ENCODE data around the gene GPR107. TPM values are rescaled to one million over a fixed set of nuclear protein-coding genes. Genes with fewer than 3 reads are reported as not detected.

Gene GPR107
- total and polyA plus RNA-seq, 8 donors = 5.1 to 19.8 (median 15.1) TPM

DNA sequence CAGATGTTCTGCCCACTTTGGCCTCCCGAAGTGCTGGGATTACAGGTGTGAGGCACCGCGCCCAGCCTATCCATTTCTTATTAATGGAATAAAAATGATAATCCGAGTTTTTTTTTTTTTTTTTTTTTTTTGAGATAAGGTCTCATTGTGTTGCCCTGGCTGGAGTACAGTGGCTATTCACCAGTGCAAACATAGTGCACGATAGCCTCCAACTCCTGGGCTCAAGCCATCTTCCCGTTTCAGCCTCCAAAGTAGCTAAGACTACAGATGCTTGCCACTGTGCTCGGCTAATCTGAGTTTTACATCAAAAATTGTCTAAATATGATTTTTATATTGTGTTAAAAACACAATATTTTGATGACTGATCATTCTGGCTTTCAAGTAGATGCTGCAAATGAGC, 6.6 kb downstream of the GPR107 start:
- H3K4me1 ChIP-seq = no peaks in the 10 kb centered on the region
- intact Hi-C loops (cut with DNase I) = loop anchor here in 1 of 3 donors (10.0 kb wide), 1 partner anchor 175 kb away; no protein-coding TSS in a partner anchor
- no peak for TF ChIP-seq CTCF (IDR thresholded peaks at IDR 0.05)
- H3K9me3 ChIP-seq = no peaks in the 10 kb centered on the region
- WGBS, 2 donors = 48 to 57% methylated on average over 7 of the region's 7 CpGs
- DNase-seq (no peak), FAIRE-seq (no peak), ATAC-seq (no peak)
- no peaks in the 10 kb centered on the region for H3K27me3 ChIP-seq
- H3K4me3 ChIP-seq = no peak overlapping the region
- H3K36me3 ChIP-seq = no peaks in the 10 kb centered on the region
- no peak overlapping the region for H3K27ac ChIP-seq

DNA sequence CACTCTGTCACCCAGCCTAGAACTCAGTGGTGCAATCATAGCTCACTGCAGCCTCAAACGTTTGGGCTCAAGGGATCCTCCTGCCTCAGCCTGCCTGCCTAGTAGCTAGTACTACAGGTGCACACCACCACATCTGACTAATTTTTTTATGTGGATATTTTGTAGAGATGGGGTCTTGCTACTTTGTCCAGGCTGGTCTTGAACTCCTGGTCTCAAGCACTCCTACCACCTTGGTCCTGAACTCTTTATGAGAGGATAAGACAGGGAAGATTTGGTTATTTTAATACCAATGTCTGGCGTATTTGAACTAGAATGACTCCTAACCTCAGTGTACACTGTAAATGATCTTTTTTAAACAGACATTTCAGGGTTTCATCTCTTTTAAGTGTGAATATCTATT, 9.0 kb downstream of the GPR107 start:
- no peaks in the 10 kb centered on the region for H3K4me1 ChIP-seq
- TF ChIP-seq CTCF (IDR thresholded peaks at IDR 0.05) = no peak
- intact Hi-C loops (cut with DNase I) = loop anchor here in 1 of 3 donors (10.0 kb wide), 1 partner anchor 178 kb away; no protein-coding TSS in a partner anchor
- no peak overlapping the region for H3K4me3 ChIP-seq
- no peaks in the 10 kb centered on the region for H3K36me3 ChIP-seq
- no peak for ATAC-seq
- no peaks in the 10 kb centered on the region for H3K27me3 ChIP-seq
- H3K9me3 ChIP-seq = no peaks in the 10 kb centered on the region
- no peak for FAIRE-seq
- DNase-seq = no peak
- WGBS, 2 donors = 63 to 78% methylated on average over 2 of the region's 2 CpGs
- H3K27ac ChIP-seq = no peak overlapping the region

DNA sequence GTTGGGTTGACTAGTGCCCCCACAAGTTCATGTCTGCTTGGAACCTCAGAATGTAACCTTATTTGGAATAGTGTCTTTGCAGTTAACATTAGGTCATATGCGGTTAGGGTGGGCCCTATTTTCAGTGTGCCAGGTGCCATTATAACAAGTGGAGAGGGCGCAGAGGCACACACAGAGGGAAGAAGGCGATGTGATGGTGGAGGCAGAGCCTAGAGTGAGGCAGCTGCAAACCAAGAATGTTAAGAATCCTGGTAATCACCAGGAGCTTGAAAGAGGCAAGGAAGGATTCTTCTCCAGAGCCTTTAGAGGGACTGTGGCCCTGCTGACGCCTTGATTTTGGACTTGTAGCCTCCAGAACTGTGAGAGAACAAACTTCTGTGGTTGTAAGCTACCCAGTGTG, 10.9 kb downstream of the GPR107 start:
- no peaks in the 10 kb centered on the region for H3K9me3 ChIP-seq
- no peak overlapping the region for H3K4me3 ChIP-seq
- FAIRE-seq = no peak
- no peaks in the 10 kb centered on the region for H3K36me3 ChIP-seq
- 97 to 100% methylated on average over 4 of the region's 4 CpGs for WGBS, 2 donors
- no peak for DNase-seq
- H3K4me1 ChIP-seq = no peaks in the 10 kb centered on the region
- H3K27ac ChIP-seq = no peak overlapping the region
- intact Hi-C loops (cut with DNase I) = loop anchor here in 1 of 3 donors (10.0 kb wide), 1 partner anchor 180 kb away; no protein-coding TSS in a partner anchor
- no peaks in the 10 kb centered on the region for H3K27me3 ChIP-seq
- TF ChIP-seq CTCF (IDR thresholded peaks at IDR 0.05) = no peak
- no peak for ATAC-seq

GRCh38 chr9:130069048-130069447, 15.3 kb downstream of the GPR107 start:
- FAIRE-seq = no peak
- TF ChIP-seq CTCF (IDR thresholded peaks at IDR 0.05) = no peak
- no peak overlapping the region for H3K27ac ChIP-seq
- no peaks in the 10 kb centered on the region for H3K36me3 ChIP-seq
- no peak for ATAC-seq
- no peaks in the 10 kb centered on the region for H3K9me3 ChIP-seq
- DNase-seq = no peak
- intact Hi-C loops (cut with DNase I) = loop anchor here in 1 of 3 donors (10.0 kb wide), 1 partner anchor 184 kb away; no protein-coding TSS in a partner anchor
- no peaks in the 10 kb centered on the region for H3K27me3 ChIP-seq
- no peak overlapping the region for H3K4me3 ChIP-seq
- peaks cover 0 to 10% (median 0%) of the 10 kb centered on the region in 3 donors for H3K4me1 ChIP-seq
- 80 to 81% methylated on average over 1 of the region's 1 CpG for whole genome bisulfite sequencing, 2 donors

DNA sequence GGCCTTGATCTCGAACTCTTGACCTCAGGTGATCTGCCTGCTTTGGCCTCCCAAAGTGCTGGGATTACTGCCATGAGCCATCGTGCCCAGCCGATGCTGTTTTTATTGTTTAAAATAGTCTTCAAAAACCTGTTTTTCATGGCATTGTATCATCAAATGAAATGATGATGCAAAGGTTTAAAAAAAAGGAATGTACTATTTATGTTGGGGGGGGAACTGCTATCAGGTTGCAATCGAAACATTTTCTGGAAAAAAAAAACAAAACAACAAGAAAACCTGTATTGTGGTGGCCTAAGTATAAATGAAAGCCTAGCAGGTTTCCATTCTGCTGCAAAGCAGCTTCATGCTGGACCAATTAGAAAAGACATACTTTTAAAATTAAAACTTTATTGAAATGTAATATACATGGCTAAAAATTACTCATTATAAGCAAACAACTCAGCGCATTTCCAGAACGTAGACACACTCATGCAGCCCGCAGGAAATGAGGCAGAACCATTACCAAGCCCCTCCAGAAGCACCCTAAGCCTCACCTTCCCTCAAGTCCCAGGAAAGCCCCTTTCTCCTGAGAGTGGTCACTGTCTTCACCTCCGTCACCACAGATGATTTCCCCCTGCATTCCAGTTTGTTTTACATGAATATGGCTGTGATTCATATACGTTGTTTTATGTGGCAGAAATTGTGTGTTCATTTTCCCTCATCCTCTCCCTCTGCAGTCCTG, 19.0 kb downstream of the GPR107 start:
- no peak for FAIRE-seq
- H3K4me3 ChIP-seq = no peak overlapping the region
- TF ChIP-seq CTCF (IDR thresholded peaks at IDR 0.05) = no peak
- no peaks in the 10 kb centered on the region for H3K9me3 ChIP-seq
- H3K4me1 ChIP-seq = peaks cover 0 to 13% (median 0%) of the 10 kb centered on the region in 3 donors
- H3K27ac ChIP-seq = peak overlapping the region in 1 of 4 donors; percentile 60
- peaks cover 0 to 14% (median 5%) of the 10 kb centered on the region in 3 donors for H3K36me3 ChIP-seq
- 85 to 88% methylated on average over 9 of the region's 9 CpGs for WGBS, 2 donors
- intact Hi-C loops (cut with DNase I) = no loop called here
- H3K27me3 ChIP-seq = no peaks in the 10 kb centered on the region
- no peak for DNase-seq
- no peak for ATAC-seq

All from pancreas (tissue), 10 donors.